T follicular helper cell (primary cell): ENCODE results near the gene TMEM119.
"Not testable (repeated sequence)": the region's sequence is repeated elsewhere in the genome, so short reads cannot be mapped to it uniquely, and the experiment has no call there.

Source experiments
- DNase-seq: peaks from one replicate; pipeline ENCODE4 v3.0.0-alpha.2; 2020; ENCODE audit warnings: low read depth

Gene TMEM119

DNA sequence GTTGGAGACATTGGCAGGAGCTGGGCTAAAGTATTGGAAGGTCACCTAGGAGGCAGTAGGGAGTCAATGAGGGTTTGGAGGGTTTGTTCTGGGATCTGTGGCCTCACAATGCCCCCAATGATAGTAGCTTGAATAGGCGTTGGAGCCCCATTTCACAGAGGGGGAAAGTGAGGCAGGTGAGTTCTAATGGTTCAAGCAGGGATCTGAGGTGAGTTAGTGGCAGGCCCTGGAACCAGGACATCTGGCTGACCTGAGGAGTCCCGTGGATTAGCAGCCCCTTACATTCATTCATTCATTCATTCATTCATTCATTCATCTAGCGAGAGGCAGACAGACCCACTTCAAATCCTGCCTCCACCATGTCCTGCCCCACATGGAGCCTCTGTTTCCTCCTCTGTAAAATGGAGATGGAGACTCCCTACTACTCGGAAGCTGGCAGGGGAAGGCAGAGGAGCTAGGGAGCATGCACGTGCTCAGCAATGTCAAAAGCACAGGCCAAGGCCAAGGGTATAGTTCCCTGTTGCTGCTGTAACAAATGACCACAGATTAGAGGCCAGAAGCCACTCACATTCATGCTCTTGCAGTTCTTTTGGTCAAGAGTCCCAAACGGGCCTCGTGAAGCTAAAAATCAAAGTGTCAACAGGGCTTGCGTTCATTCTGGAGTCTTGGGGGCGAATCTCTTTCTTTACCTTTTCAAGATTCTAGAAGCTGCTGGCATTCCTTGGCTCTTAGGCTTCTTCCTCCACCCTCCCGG, 2.2 kb upstream of the TMEM119 start:
- DNase-seq = no peak

- DNase-seq = no peak
These were observed 1.7 kb upstream of the TMEM119 start for GRCh38 chr12:108599541-108599940.

DNA sequence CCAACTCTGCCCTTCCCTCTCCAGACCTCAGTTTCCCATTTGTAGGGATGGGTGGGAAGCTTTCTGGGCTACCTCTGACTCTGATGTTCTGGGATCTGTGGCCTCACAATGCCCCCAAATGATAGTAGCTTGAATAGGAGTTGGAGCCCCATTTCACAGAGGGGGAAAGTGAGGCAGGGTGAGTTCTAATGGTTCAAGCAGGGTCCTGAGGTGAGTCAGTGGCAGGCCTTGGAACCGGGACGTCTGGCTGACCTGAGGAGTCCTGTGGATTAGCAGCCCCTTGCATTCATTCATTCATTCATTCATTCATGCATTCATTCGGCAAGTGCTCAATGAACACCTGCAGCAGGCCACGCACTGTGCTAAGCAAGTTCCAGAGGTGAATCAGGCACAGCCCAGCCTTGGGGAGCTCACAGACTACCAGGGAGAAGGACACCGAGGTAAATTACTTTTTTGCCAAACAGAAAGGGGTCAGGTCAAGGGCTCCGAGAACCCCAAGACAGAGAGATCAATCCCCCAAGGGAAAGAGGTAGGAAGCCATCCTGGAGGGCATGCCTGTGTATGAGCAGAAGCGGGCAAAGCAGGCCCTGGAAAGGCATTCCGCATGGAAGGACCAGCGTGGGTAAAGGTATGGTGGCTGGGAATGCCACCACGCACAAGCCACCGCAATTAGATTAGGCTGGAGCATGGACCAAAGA, 818 bp upstream of the TMEM119 start:
- DNase-seq = no peak

- DNase-seq = no peak
These were observed 878 bp downstream of the TMEM119 start for GRCh38 chr12:108596854-108597558.

DNA sequence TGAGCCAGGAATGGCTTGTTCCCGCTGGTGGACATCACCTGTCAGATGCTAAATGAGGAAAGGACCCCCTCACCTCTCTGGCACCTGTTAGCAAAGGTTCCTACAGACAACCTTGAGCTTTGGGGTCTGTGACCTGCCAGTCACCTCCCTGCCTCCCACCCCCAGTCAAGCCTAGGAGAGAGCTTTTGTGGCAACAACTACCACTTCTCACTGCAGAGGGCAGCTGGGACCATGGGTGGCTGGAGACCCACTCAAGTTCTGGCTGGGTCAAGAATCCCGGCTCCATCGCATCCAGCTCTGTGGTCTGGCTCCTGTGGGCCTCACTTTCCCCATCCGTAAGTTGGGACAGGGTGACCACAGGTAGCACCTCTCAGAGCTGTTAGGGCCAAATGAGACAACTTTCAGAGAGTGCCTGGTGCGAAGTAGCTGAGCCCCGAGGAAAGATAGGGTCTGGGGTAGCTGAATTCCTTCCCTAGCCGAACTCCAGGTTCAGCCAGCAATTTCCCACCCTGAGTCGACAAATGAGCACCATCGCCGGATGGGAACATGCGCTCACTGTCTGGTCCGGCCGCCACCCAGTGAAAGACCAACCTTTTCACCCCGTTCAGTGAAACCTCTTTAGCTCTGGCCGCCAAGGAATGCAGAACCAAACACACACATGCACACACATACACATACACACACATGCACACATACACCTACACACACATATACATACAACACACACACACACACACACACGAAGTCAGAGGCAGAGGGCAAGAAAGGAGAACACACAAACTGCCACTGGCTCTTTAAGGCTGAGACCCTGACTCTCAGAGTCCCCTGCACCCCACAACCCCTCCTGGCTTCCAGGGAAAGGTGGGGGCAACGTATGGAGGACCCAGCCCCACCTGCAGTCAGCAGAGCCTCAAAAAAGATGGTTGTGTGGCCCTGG, 1.9 kb downstream of the TMEM119 start:
- DNase-seq = no peak

- DNase-seq = no peak
These were observed 2.7 kb downstream of the TMEM119 start for GRCh38 chr12:108594960-108595710.

- DNase-seq = no peak
These were observed 3.5 kb downstream of the TMEM119 start for GRCh38 chr12:108594323-108594903.

DNA sequence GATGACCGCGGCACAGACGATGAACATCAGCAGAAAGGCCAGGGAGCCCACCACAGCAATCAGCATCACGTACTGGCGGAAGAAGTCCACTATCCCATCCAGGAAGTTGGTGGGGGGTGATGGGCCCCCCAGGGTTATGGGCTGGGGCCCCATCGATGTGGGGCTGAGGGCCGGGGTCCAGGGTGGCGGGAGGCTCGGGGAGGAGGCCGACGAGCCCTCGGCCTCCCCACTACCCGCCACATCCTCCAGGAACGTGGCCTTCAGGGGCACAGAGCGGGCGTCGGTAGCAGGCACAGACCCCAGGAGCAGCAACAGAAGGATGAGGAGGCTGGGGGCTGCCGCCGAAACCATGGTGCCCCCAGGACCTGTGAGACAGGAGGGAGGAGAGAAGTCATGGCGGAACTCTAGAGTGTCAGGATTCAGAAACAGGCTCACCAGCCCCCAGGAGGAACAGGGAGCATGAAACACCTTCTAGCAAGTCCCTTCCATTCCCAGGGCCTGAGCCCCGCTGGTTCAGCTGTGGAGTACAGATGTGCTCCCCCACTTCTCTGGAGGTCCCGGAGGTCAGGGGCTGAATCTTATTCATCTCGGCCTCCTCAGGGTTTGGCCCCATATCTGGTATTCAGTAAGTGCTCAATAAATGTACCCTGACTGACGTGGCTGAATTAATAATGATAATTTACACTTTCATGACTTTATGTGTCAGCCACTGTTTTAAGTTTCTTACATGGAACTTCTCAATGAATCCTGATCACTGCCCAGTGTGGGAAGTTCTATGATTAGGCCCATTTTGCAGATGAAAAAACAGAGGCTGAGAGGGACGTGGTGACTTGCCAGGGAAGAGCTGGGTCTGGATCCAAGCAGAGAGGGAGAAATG, 5.6 kb downstream of the TMEM119 start:
- no peak for DNase-seq

DNA sequence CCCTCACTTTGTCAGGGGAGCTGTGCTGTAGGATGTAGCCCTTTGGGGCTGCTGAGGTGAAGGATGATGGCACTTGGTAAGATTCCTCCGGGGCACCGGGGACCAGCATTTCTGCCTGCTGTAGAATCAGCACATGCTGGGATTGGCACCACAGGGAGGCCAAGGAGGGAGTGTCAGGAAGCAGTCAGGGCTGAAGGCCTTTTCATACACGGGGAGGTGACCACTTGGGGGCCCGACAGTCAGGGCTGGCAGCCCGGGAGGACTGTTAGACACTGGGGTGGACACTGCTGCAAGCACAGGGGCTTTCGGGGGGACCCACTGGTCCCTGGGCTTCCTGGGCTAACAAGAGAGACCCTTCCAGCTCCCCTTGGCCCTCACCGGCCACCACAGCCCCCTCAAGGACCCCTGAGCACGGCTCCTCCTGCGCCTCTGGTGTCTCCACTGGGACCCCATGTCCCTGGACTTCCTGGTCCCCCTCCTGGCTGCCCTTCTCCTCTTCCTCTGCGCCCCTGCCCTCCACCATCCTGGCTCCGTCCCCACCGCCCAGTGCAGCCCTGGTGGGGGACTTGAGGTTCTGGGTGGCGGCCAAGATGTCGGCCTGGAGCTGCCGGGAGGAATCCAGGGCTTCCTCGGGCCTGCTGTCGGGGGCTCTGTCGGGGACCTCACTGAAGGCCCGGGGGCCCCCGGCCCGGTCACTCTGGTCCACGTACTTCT, 6.5 kb downstream of the TMEM119 start:
- no peak for DNase-seq

DNA sequence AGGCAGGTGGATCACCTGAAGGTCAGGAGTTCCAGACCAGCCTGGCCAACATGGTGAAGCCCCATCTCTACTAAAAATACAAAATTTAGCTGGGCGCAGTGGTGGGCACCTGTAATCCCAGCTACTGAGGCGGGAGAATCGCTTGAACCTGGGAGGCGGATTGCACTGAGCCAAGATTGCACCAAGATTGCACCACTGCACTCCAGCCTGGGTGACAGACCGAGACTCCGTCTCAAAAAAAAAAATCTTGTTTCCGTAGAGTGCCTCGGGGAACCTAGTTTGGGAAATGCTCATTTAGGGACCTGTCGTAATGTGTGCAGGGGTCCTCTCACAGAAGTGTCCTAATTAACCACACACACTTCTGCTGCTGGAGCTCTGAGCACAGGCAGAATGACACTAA, 7.4 kb downstream of the TMEM119 start:
- DNase-seq = not testable (repeated sequence)

- no peak for DNase-seq
These were observed 8.0 kb downstream of the TMEM119 start for GRCh38 chr12:108589840-108590229.

- no peak for DNase-seq
These were observed 8.7 kb downstream of the TMEM119 start for GRCh38 chr12:108589028-108589839.

DNA sequence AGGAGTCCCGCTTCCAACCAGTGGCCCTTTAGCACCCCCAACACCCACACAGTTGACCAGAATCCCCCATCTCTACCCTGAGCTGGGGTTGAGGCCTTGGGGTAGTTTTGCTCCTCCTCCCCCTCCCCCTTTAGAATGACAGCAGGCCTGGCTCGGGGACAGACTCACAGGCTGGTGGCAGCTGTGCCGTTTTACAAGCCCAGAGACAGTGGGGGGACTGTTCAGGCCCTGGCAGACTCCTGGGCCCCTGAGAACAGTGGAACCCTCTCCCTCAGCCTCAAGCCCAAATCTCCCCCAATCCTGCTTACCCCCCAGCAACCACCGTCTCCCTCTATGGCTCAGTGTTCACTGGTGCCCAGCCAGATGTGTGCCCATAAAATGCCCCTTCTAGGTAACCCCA, 10.1 kb downstream of the TMEM119 start:
- no peak for DNase-seq

DNA sequence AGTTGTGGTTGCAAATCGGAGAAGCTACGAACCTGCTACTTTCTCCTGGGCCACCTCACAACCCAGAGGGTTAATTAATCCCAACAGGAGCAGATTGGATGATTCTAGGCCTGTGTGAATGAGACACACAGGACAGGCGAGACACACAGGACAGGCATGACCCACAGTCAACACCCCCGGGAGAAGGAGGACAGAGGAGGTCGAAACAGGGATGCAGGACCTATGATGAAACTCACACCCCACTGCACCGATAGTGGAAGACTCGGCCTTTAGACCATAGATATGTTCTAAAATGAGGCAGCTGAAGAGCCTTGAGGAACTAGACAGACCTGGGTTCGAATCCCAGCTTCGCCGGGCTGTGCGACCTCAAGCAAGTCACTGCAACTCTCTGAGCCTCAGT, 11.6 kb downstream of the TMEM119 start:
- no peak for DNase-seq

DNA sequence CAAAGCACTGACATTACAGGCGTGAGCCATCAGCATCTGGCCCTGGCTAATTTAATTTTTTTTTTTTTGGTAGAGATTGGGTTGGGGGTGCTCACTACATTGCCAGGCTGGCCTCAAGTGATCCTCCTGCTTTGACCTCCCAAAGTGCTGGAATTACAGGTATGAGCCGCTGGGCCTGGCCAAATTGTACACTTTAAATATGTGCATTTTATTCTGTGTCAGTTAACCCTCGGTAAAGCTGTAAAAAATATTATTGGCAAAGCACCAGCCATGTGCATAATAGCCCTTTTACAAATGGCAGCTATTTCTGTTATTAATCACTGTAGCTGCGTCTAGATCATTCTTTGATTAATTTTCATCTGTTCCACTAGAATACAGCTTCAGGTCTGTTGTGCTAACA, 12.0 kb downstream of the TMEM119 start:
- DNase-seq = no peak

DNA sequence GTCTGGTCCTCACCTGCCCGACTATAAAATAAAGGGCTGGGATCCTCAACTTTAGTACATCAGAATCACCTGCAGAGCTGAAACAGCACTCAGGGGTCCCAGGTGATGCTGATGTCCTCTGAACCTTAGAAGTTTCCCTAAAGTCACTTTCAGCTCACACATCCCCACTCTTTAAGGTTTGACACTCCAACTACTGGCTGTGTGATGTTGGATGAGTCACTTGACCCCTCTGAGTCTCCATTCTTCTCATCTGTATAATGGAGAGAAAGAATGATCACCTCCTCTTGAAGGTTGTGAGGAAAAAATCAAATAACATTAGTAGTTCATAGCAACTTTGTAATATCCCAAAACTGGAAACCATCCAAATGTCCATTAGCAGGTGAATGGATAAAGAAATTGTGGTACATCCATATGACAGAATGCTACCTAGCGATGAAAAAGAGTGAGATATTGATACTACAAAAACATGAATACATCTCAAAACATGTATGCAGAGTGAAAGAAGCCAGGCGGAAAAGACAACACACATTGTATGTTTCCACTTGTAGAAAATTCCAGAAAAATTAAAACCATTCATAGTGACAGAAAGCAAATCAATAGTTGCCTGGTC, 13.3 kb downstream of the TMEM119 start:
- DNase-seq = no peak

- no peak for DNase-seq
These were observed 13.9 kb downstream of the TMEM119 start for GRCh38 chr12:108583991-108584390.
